GM19438 (cell line): ENCODE measurements around the gene ZNF324.
"Not testable (repeated sequence)": the region's sequence is repeated elsewhere in the genome, so short reads cannot be mapped to it uniquely, and the experiment has no call there.

Source experiments
- ATAC-seq: cut with Tn5 transposase; IDR thresholded peaks from one replicate; pipeline ENCODE4 v1.9.1; 2021; ENCODE audit warnings: low read depth; ENCODE audit not compliant: unreplicated experiment

Gene ZNF324

GRCh38 chr19:58498316-58499020 lies 31.6 kb downstream of the ZNF324 start:
- ATAC-seq = no peak

- peak; percentile 92 for ATAC-seq
Measured at GRCh38 chr19:58499021-58499927, 32.4 kb downstream of the ZNF324 start.

GRCh38 chr19:58500242-58500641 lies 33.4 kb downstream of the ZNF324 start:
- ATAC-seq = no peak

GRCh38 chr19:58507602-58508223 lies 40.8 kb downstream of the ZNF324 start:
- not testable (repeated sequence) for ATAC-seq

GRCh38 chr19:58509731-58510083 lies 42.8 kb downstream of the ZNF324 start:
- ATAC-seq = no peak

GRCh38 chr19:58510084-58510862 lies 43.4 kb downstream of the ZNF324 start:
- no peak for ATAC-seq

- ATAC-seq = no peak
Measured at GRCh38 chr19:58511353-58512208, 44.7 kb downstream of the ZNF324 start, which contains the start of gene SLC27A5. Gene SLC27A5 (minus strand): TSS chr19:58511992. CDS start chr19:58511955, 37 bp downstream.

- no peak for ATAC-seq
Measured at GRCh38 chr19:58513213-58513693, 46.4 kb downstream of the ZNF324 start.

- no peak for ATAC-seq
Measured at GRCh38 chr19:58513694-58514563, 47.0 kb downstream of the ZNF324 start.

- ATAC-seq = no peak
Measured at GRCh38 chr19:58514564-58515022, 47.7 kb downstream of the ZNF324 start.

- ATAC-seq = no peak
Measured at GRCh38 chr19:58515259-58515658, 48.4 kb downstream of the ZNF324 start.

GRCh38 chr19:58516246-58516836 lies 49.5 kb downstream of the ZNF324 start:
- no peak for ATAC-seq

- ATAC-seq = no peak
Measured at GRCh38 chr19:58516964-58517833, 50.3 kb downstream of the ZNF324 start.

- ATAC-seq = no peak
Measured at GRCh38 chr19:58518256-58519086, 51.6 kb downstream of the ZNF324 start.

GRCh38 chr19:58519087-58519354 lies 52.1 kb downstream of the ZNF324 start:
- no peak for ATAC-seq
